Osteocyte (in vitro differentiated cells): Measurements from ENCODE around the gene DDX43. TPM values are rescaled to one million over a fixed set of nuclear protein-coding genes. Genes with fewer than 3 reads are reported as not detected.
"Not testable (repeated sequence)": the region's sequence is repeated elsewhere in the genome, so short reads cannot be mapped to it uniquely, and the experiment has no call there.

Source experiments
- DNase-seq: peaks from one replicate; pipeline ENCODE4 v3.0.0; 2021; ENCODE audit warnings: mixed read lengths; ENCODE audit not compliant: unreplicated experiment; ENCODE audit errors: extremely low spot score
- H3K27ac Mint-ChIP-seq: one replicate; pipeline ENCODE4 v1.8.0; 2021; ENCODE audit warnings: mild to moderate bottlenecking, mixed read lengths; ENCODE audit not compliant: unreplicated experiment
- H3K27me3 Mint-ChIP-seq: one replicate; pipeline ENCODE4 v1.8.0; 2021; ENCODE audit warnings: mixed read lengths; ENCODE audit not compliant: unreplicated experiment
- H3K36me3 Mint-ChIP-seq: one replicate; pipeline ENCODE4 v1.8.0; 2021; ENCODE audit warnings: mixed read lengths; ENCODE audit not compliant: unreplicated experiment
- H3K4me1 Mint-ChIP-seq: one replicate; pipeline ENCODE4 v1.8.0; 2021; ENCODE audit warnings: mixed read lengths; ENCODE audit not compliant: unreplicated experiment
- H3K4me3 Mint-ChIP-seq: one replicate; pipeline ENCODE4 v1.8.0; 2021; ENCODE audit warnings: mild to moderate bottlenecking, moderate library complexity, mixed read lengths; ENCODE audit not compliant: unreplicated experiment
- H3K9me3 Mint-ChIP-seq: one replicate; pipeline ENCODE4 v1.8.0; 2021; ENCODE audit warnings: mixed read lengths; ENCODE audit not compliant: unreplicated experiment
- CTCF ChIP-seq: fragments of 200-600 bp; sonication (generic); IDR thresholded peaks from 2 replicates; pipeline ENCODE4 v1.5.0; 2021; ENCODE audit warnings: antibody characterized with exemption, mild to moderate bottlenecking, moderate library complexity
- total RNA-seq: library from RNA; stranded (reverse); gene quantifications from 2 replicates; pipeline ENCODE4 v1.2.1, GENCODE V29; 2021

DDX43 gene
- total RNA-seq, 1 donor from 2014 or later = not detected

- Mint-ChIP-seq H3K27ac (no peak overlapping the region), H3K9me3 (no peaks in the 10 kb centered on the region), H3K36me3 (no peaks in the 10 kb centered on the region), H3K27me3 (no peaks in the 10 kb centered on the region), H3K4me3 (no peak overlapping the region), H3K4me1 (peaks cover 4% of the 10 kb centered on the region)
- DNase-seq = no peak
- TF ChIP-seq CTCF = no peak
Observed at GRCh38 chr6:73455865-73456629, 61.4 kb downstream of the DDX43 start.

GRCh38 chr6:73459474-73459873 lies 64.8 kb downstream of the DDX43 start:
- H3K36me3 Mint-ChIP-seq, H3K27ac Mint-ChIP-seq, H3K4me3 Mint-ChIP-seq, DNase-seq, H3K9me3 Mint-ChIP-seq, H3K27me3 Mint-ChIP-seq: not testable (repeated sequence)
- peaks cover 22% of the 10 kb centered on the region for H3K4me1 Mint-ChIP-seq

- Mint-ChIP-seq H3K36me3 (no peaks in the 10 kb centered on the region), H3K9me3 (no peaks in the 10 kb centered on the region), H3K27me3 (no peaks in the 10 kb centered on the region), H3K4me3 (peak overlapping the region; percentile 44), H3K27ac (no peak overlapping the region), H3K4me1 (peaks cover 22% of the 10 kb centered on the region)
- no peak for DNase-seq
- no peak for TF ChIP-seq CTCF
Observed at GRCh38 chr6:73460056-73460455, 65.4 kb downstream of the DDX43 start.

- Mint-ChIP-seq H3K27me3 (no peaks in the 10 kb centered on the region), H3K36me3 (peaks cover 3% of the 10 kb centered on the region), H3K9me3 (no peaks in the 10 kb centered on the region)
Observed at GRCh38 chr6:73461537-73462350, 67.1 kb downstream of the DDX43 start, which contains the start of gene MTO1. MTO1 (plus strand) TSS chr6:73461737; CDS start chr6:73461855, 118 bp downstream.

More at GRCh38 chr6:73461537-73462350, 67.1 kb downstream of the DDX43 start, which contains the start of gene MTO1:
- H3K4me1 Mint-ChIP-seq = peaks cover 22% of the 10 kb centered on the region
- peak; percentile 91 for DNase-seq
- H3K27ac Mint-ChIP-seq = peak within 1 kb of the TSS; percentile 100
- TF ChIP-seq CTCF = no peak
- peak within 1 kb of the TSS; percentile 98 for H3K4me3 Mint-ChIP-seq

Other genes starting within 250 kb of the DDX43 start
- gene KHDC1L, start 169.3 kb upstream of the DDX43 start, total RNA-seq = not detected in 2 replicates
- gene KHDC1, start 131.6 kb upstream of the DDX43 start, total RNA-seq = 4.1 and 4.5 TPM in 2 replicates
- gene DPPA5, start 40.6 kb upstream of the DDX43 start, total RNA-seq = not detected in 2 replicates
- not detected in 2 replicates for gene KHDC3L, start 32.2 kb upstream of the DDX43 start, total RNA-seq
- gene OOEP, start 24.9 kb upstream of the DDX43 start, total RNA-seq = not detected in 2 replicates
- gene CGAS, start 57.5 kb downstream of the DDX43 start, total RNA-seq = 0.37 and 0.59 TPM in 2 replicates
- 23.7 and 24.8 TPM in 2 replicates for gene MTO1, start 66.9 kb downstream of the DDX43 start, total RNA-seq
- 10,441 and 10,582 TPM in 2 replicates for gene EEF1A1, start 126.2 kb downstream of the DDX43 start, total RNA-seq